Fibroblast of lung (primary cell): ENCODE results near the gene UCP3. TPM values are rescaled to one million over a fixed set of nuclear protein-coding genes. Genes with fewer than 3 reads are reported as not detected.
"Not testable (repeated sequence)": the region's sequence is repeated elsewhere in the genome, so short reads cannot be mapped to it uniquely, and the experiment has no call there.

Experiments used
- DNase-seq, 2 donors: peaks; one replicate each; pipeline versions ENCODE4 v3.0.0 to v3.0.0-alpha.2; 2010; ENCODE audit warnings: low read depth in 2 of 2
- H2AFZ ChIP-seq: 2 replicates; pipeline ENCODE4 v1.5.1; 2012; ENCODE audit warnings: low read length, control low read depth, inconsistent platforms
- H3K27ac ChIP-seq: 2 replicates; pipeline ENCODE4 v1.5.1; 2011; ENCODE audit warnings: low read length, control low read depth; ENCODE audit not compliant: insufficient read depth
- H3K27me3 ChIP-seq: 2 replicates; pipeline ENCODE4 v1.5.1; 2011; ENCODE audit warnings: mild to moderate bottlenecking, low read length; ENCODE audit not compliant: control insufficient read depth, insufficient read depth
- H3K36me3 ChIP-seq: 2 replicates; pipeline ENCODE4 v1.5.1; 2011; ENCODE audit warnings: low read length; ENCODE audit not compliant: control insufficient read depth, insufficient read depth
- H3K4me1 ChIP-seq: 2 replicates; pipeline ENCODE4 v1.5.1; 2011; ENCODE audit warnings: low read length; ENCODE audit not compliant: control insufficient read depth, insufficient read depth; ENCODE audit errors: extremely low read depth
- H3K4me2 ChIP-seq: 2 replicates; pipeline ENCODE4 v1.5.1; 2011; ENCODE audit warnings: low read length, control low read depth; ENCODE audit not compliant: insufficient read depth; ENCODE audit errors: extremely low read depth
- H3K4me3 ChIP-seq, 4 experiments: fragments of 200-600 bp in 1 of 4; sonication (generic) in 1 of 4; replicated peaks in 1 of 4; 2 replicates each; pipeline ENCODE4 v1.5.1; 2011 to 2016; ENCODE audit warnings: low read length in 4 of 4, low read depth in 3 of 4, mild to moderate bottlenecking in 3 of 4, control low read depth in 2 of 4, inconsistent platforms in 1 of 4, mixed read lengths in 1 of 4; ENCODE audit not compliant: insufficient read depth in 1 of 4; ENCODE audit errors: control extremely low read depth in 1 of 4
- H3K79me2 ChIP-seq: 2 replicates; pipeline ENCODE4 v1.5.1; 2012; ENCODE audit warnings: mild to moderate bottlenecking, low read length, inconsistent platforms; ENCODE audit not compliant: control insufficient read depth, insufficient read depth
- H3K9ac ChIP-seq: 2 replicates; pipeline ENCODE4 v1.5.1; 2011; ENCODE audit warnings: mild to moderate bottlenecking, low read length, control low read depth; ENCODE audit not compliant: insufficient read depth
- H3K9me3 ChIP-seq: 2 replicates; pipeline ENCODE4 v1.5.1; 2012; ENCODE audit warnings: low read depth, low read length; ENCODE audit not compliant: control insufficient read depth, insufficient read depth
- H4K20me1 ChIP-seq: 2 replicates; pipeline ENCODE4 v1.5.1; 2011; ENCODE audit warnings: low read length; ENCODE audit not compliant: control insufficient read depth, insufficient read depth; ENCODE audit errors: extremely low read depth
- CTCF ChIP-seq, 2 donors: IDR thresholded peaks in 1 of 2; conservative IDR thresholded peaks in 1 of 2; 1 replicate in 1 of 2; 2 replicates in 1 of 2; pipeline ENCODE4 v1.5.1; 2011 to 2012; ENCODE audit warnings: low read length in 2 of 2, control low read depth in 1 of 2, inconsistent platforms in 1 of 2, low read depth in 1 of 2, mild to moderate bottlenecking in 1 of 2
- EZH2 ChIP-seq: IDR thresholded peaks from 2 replicates; pipeline ENCODE4 v1.5.1; 2012; ENCODE audit warnings: low read length, control low read depth, mild to moderate bottlenecking; ENCODE audit errors: missing control alignments
- polyA plus RNA-seq, 2 donors: library from polyadenylated mRNA; depleted of rRNA in 1 of 2; stranded (reverse) in 1 of 2; unstranded in 1 of 2; fragments of >200 nt; gene quantifications; 2 replicates each; pipeline ENCODE4 v1.2.1, GENCODE V29; 2011 to 2012; ENCODE audit warnings: missing spikeins in 1 of 2
- total RNA-seq: library from RNA; depleted of rRNA; stranded (reverse); fragments of >200 nt; gene quantifications from 2 replicates; pipeline ENCODE4 v1.2.1, GENCODE V29; 2014

Gene UCP3
- total and polyA plus RNA-seq, 2 donors (not counting 1 experiment from before 2014, with no cell fraction given) = 0.18 to 0.33 TPM

- Histone ChIP-seq H3K9me3 (no peaks in the 10 kb centered on the region), H2AFZ (no peak overlapping the region), H3K4me2 (no peak overlapping the region), H3K36me3 (no peaks in the 10 kb centered on the region), H4K20me1 (no peaks in the 10 kb centered on the region), H3K9ac (no peak overlapping the region), H3K4me3 (no peak overlapping the region), H3K27ac (no peak overlapping the region), H3K27me3 (no peaks in the 10 kb centered on the region), H3K79me2 (no peaks in the 10 kb centered on the region), H3K4me1 (peaks cover 3% of the 10 kb centered on the region)
- TF ChIP-seq CTCF (conservative IDR thresholded peaks at IDR 0.05 in 1 of 2, IDR thresholded peaks at IDR 0.05 in 1 of 2; ENCODE audit: low read depth in 1 of 2, low read length in 2 of 2) (no peak), EZH2 (no peak)
- DNase-seq = no peak
Observed at GRCh38 chr11:73988227-73988626, 20.7 kb downstream of the UCP3 start.

- H3K36me3 ChIP-seq, H3K27me3 ChIP-seq, H3K27ac ChIP-seq, H3K4me1 ChIP-seq, H4K20me1 ChIP-seq, H3K4me3 ChIP-seq, H3K4me2 ChIP-seq, DNase-seq, H2AFZ ChIP-seq, H3K79me2 ChIP-seq, H3K9me3 ChIP-seq, H3K9ac ChIP-seq: not testable (repeated sequence)
Observed at GRCh38 chr11:73985661-73986060, 23.2 kb downstream of the UCP3 start.

- H3K79me2 ChIP-seq = no peaks in the 10 kb centered on the region
- H3K27me3 ChIP-seq = no peaks in the 10 kb centered on the region
- TF ChIP-seq CTCF (conservative IDR thresholded peaks at IDR 0.05 in 1 of 2, IDR thresholded peaks at IDR 0.05 in 1 of 2; ENCODE audit: low read depth in 1 of 2, low read length in 2 of 2) (no peak), EZH2 (no peak)
- H3K4me2 ChIP-seq = peak overlapping the region; percentile 84
- peaks cover 3% of the 10 kb centered on the region for H3K4me1 ChIP-seq
- peak overlapping the region; percentile 90 for H3K27ac ChIP-seq
- peak overlapping the region; percentile 20 for H3K9ac ChIP-seq
- H4K20me1 ChIP-seq = no peaks in the 10 kb centered on the region
- H3K4me3 ChIP-seq = peak overlapping the region in 2 of 4 experiments; percentile 43 to 74
- no peak for DNase-seq
- no peaks in the 10 kb centered on the region for H3K9me3 ChIP-seq
- H2AFZ ChIP-seq = peak overlapping the region; percentile 70
- no peaks in the 10 kb centered on the region for H3K36me3 ChIP-seq
Observed at GRCh38 chr11:73983741-73984538, 24.9 kb downstream of the UCP3 start.
